GM23338 (cell line): ENCODE data around the gene TAF1B.

Experiments used
- CREB1 ChIP-seq: fragments of 250-450 bp; sonication (Bioruptor Pico); IDR thresholded peaks from 2 replicates; pipeline ENCODE4 v1.5.0; 2020; ENCODE audit warnings: low read depth, mild to moderate bottlenecking, moderate library complexity
- EZH2 ChIP-seq: fragments of 200-600 bp; sonication (generic); IDR thresholded peaks from one replicate; pipeline ENCODE4 v1.8.0; 2017; ENCODE audit warnings: antibody characterized with exemption, mild to moderate bottlenecking, low read depth; ENCODE audit not compliant: unreplicated experiment
- EZH2phosphoT487 ChIP-seq: fragments of 200-600 bp; sonication (generic); IDR thresholded peaks from one replicate; pipeline ENCODE4 v1.8.1; 2018; ENCODE audit warnings: antibody characterized with exemption; ENCODE audit not compliant: unreplicated experiment
- JUNB ChIP-seq: IDR thresholded peaks from one replicate; pipeline ENCODE4 v1.6.1; 2016; ENCODE audit warnings: antibody characterized with exemption; ENCODE audit not compliant: unreplicated experiment
- POLR2AphosphoS5 ChIP-seq: IDR thresholded peaks from 2 replicates; pipeline ENCODE4 v1.6.1; 2016; ENCODE audit warnings: antibody characterized with exemption, low read depth
- TF ChIP-seq, protein P1 (sequence below): IDR thresholded peaks from one replicate; pipeline ENCODE4 v1.6.1; 2018; ENCODE audit warnings: antibody characterized with exemption; ENCODE audit not compliant: unreplicated experiment
- TF ChIP-seq, protein P2 (sequence below), 2 experiments: fragments of 200-600 bp in 1 of 2; sonication (generic) in 1 of 2; conservative IDR thresholded peaks; 2 replicates each; pipeline versions ENCODE4 v1.5.1 to v1.6.1; 2016 to 2017; ENCODE audit warnings: antibody characterized with exemption in 2 of 2, low read depth in 2 of 2, mild to moderate bottlenecking in 2 of 2, moderate library complexity in 1 of 2
- TF ChIP-seq, protein P3 (sequence below): fragments of 250-450 bp; sonication (Bioruptor Pico); IDR thresholded peaks from 2 replicates; pipeline ENCODE4 v1.5.0; 2020; ENCODE audit warnings: mild to moderate bottlenecking, moderate library complexity

DNA sequence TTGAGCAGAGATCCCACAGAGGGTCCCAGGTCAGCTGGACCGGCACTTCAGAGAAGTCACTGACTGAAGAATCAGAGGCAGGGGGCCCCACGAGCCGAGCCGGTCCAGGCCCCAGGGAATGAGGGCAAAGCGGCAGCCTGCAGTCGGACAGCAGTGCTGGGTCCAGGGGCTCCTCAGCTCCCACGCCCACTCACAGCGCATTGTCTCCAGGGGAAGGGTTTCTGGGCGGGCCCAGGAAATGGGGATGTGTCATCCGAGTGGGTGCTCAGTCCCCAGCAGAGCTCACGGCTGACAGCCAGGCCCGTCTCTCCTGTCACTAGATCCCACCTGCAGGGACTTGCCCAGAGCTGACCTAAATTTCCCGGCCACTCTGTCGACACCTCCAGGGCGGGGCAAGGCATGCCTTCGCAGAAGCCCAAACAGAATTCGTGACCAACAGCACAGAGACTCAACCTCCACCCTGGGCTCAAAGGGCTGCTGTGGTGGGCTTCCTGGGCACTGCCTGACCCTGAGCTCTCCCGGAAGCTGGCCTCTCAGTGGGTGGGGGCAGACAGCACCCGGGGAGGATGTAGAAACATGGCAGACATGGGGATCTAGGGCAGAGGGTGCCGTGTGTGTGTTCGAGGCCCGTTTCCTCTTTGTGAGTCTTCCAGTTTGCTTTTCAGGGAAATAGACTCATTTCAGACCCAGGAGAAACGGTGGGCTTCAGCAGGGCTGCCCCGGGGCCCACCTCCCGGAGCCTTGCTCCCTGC lies 42.1 kb upstream of the TAF1B start:
- TF ChIP-seq, protein P1, sequence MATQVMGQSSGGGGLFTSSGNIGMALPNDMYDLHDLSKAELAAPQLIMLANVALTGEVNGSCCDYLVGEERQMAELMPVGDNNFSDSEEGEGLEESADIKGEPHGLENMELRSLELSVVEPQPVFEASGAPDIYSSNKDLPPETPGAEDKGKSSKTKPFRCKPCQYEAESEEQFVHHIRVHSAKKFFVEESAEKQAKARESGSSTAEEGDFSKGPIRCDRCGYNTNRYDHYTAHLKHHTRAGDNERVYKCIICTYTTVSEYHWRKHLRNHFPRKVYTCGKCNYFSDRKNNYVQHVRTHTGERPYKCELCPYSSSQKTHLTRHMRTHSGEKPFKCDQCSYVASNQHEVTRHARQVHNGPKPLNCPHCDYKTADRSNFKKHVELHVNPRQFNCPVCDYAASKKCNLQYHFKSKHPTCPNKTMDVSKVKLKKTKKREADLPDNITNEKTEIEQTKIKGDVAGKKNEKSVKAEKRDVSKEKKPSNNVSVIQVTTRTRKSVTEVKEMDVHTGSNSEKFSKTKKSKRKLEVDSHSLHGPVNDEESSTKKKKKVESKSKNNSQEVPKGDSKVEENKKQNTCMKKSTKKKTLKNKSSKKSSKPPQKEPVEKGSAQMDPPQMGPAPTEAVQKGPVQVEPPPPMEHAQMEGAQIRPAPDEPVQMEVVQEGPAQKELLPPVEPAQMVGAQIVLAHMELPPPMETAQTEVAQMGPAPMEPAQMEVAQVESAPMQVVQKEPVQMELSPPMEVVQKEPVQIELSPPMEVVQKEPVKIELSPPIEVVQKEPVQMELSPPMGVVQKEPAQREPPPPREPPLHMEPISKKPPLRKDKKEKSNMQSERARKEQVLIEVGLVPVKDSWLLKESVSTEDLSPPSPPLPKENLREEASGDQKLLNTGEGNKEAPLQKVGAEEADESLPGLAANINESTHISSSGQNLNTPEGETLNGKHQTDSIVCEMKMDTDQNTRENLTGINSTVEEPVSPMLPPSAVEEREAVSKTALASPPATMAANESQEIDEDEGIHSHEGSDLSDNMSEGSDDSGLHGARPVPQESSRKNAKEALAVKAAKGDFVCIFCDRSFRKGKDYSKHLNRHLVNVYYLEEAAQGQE, result no peak
- TF ChIP-seq JUNB (no peak), POLR2AphosphoS5 (no peak), EZH2 (no peak), EZH2phosphoT487 (no peak), CREB1 (CRISPR knock-in tag) (no peak)
- TF ChIP-seq, protein P2, sequence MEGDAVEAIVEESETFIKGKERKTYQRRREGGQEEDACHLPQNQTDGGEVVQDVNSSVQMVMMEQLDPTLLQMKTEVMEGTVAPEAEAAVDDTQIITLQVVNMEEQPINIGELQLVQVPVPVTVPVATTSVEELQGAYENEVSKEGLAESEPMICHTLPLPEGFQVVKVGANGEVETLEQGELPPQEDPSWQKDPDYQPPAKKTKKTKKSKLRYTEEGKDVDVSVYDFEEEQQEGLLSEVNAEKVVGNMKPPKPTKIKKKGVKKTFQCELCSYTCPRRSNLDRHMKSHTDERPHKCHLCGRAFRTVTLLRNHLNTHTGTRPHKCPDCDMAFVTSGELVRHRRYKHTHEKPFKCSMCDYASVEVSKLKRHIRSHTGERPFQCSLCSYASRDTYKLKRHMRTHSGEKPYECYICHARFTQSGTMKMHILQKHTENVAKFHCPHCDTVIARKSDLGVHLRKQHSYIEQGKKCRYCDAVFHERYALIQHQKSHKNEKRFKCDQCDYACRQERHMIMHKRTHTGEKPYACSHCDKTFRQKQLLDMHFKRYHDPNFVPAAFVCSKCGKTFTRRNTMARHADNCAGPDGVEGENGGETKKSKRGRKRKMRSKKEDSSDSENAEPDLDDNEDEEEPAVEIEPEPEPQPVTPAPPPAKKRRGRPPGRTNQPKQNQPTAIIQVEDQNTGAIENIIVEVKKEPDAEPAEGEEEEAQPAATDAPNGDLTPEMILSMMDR (conservative IDR thresholded peaks at IDR 0.05; ENCODE audit: low read depth in 2 of 2), result no peak
- TF ChIP-seq, protein P3, sequence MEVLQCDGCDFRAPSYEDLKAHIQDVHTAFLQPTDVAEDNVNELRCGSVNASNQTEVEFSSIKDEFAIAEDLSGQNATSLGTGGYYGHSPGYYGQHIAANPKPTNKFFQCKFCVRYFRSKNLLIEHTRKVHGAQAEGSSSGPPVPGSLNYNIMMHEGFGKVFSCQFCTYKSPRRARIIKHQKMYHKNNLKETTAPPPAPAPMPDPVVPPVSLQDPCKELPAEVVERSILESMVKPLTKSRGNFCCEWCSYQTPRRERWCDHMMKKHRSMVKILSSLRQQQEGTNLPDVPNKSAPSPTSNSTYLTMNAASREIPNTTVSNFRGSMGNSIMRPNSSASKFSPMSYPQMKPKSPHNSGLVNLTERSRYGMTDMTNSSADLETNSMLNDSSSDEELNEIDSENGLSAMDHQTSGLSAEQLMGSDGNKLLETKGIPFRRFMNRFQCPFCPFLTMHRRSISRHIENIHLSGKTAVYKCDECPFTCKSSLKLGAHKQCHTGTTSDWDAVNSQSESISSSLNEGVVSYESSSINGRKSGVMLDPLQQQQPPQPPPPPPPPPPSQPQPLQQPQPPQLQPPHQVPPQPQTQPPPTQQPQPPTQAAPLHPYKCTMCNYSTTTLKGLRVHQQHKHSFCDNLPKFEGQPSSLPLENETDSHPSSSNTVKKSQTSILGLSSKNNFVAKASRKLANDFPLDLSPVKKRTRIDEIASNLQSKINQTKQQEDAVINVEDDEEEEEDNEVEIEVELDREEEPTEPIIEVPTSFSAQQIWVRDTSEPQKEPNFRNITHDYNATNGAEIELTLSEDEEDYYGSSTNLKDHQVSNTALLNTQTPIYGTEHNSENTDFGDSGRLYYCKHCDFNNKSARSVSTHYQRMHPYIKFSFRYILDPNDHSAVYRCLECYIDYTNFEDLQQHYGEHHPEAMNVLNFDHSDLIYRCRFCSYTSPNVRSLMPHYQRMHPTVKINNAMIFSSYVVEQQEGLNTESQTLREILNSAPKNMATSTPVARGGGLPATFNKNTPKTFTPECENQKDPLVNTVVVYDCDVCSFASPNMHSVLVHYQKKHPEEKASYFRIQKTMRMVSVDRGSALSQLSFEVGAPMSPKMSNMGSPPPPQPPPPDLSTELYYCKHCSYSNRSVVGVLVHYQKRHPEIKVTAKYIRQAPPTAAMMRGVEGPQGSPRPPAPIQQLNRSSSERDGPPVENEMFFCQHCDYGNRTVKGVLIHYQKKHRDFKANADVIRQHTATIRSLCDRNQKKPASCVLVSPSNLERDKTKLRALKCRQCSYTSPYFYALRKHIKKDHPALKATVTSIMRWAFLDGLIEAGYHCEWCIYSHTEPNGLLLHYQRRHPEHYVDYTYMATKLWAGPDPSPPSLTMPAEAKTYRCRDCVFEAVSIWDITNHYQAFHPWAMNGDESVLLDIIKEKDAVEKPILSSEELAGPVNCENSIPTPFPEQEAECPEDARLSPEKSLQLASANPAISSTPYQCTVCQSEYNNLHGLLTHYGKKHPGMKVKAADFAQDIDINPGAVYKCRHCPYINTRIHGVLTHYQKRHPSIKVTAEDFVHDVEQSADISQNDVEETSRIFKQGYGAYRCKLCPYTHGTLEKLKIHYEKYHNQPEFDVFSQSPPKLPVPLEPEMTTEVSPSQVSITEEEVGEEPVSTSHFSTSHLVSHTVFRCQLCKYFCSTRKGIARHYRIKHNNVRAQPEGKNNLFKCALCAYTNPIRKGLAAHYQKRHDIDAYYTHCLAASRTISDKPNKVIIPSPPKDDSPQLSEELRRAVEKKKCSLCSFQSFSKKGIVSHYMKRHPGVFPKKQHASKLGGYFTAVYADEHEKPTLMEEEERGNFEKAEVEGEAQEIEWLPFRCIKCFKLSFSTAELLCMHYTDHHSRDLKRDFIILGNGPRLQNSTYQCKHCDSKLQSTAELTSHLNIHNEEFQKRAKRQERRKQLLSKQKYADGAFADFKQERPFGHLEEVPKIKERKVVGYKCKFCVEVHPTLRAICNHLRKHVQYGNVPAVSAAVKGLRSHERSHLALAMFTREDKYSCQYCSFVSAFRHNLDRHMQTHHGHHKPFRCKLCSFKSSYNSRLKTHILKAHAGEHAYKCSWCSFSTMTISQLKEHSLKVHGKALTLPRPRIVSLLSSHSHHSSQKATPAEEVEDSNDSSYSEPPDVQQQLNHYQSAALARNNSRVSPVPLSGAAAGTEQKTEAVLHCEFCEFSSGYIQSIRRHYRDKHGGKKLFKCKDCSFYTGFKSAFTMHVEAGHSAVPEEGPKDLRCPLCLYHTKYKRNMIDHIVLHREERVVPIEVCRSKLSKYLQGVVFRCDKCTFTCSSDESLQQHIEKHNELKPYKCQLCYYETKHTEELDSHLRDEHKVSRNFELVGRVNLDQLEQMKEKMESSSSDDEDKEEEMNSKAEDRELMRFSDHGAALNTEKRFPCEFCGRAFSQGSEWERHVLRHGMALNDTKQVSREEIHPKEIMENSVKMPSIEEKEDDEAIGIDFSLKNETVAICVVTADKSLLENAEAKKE (CRISPR knock-in tag), result no peak
